Activated CD4-positive, alpha-beta memory T cell treated with anti-CD3 and anti-CD28 coated beads, Interleukin-2, amount 10 ng/mL, durations not matched to agents 7 days and 5 days (primary cell): ENCODE results near the gene DLL3. TPM values are rescaled to one million over a fixed set of nuclear protein-coding genes. Genes with fewer than 3 reads are reported as not detected.

Experiments used
- CTCF ChIA-PET: fragments of 350-600 bp; sonication (Branson Sonifier 250); formaldehyde crosslinking; loops from one replicate; lab custom pipeline; 2021; ENCODE audit warnings: antibody characterized with exemption, inconsistent platforms; lab: Charles Lee
- POLR2A ChIA-PET: fragments of 350-600 bp; sonication (Branson Sonifier 250); formaldehyde crosslinking; loops from one replicate; lab custom pipeline; 2021; ENCODE audit warnings: antibody characterized with exemption; lab: Charles Lee
- DNase-seq: peaks from one replicate; pipeline ENCODE4 v3.0.0-alpha.2; 2020
- H3K27ac Mint-ChIP-seq: one replicate; pipeline ENCODE4 v1.8.0; 2021; ENCODE audit warnings: mild to moderate bottlenecking, mixed read lengths
- H3K27me3 Mint-ChIP-seq: one replicate; pipeline ENCODE4 v1.8.0; 2021; ENCODE audit warnings: mixed read lengths
- H3K36me3 Mint-ChIP-seq: one replicate; pipeline ENCODE4 v1.8.0; 2021; ENCODE audit warnings: low read depth, mixed read lengths
- H3K4me1 Mint-ChIP-seq: one replicate; pipeline ENCODE4 v1.8.0; 2021; ENCODE audit warnings: mixed read lengths
- H3K4me3 Mint-ChIP-seq: one replicate; pipeline ENCODE4 v1.8.0; 2021; ENCODE audit warnings: mild to moderate bottlenecking, mixed read lengths
- H3K9me3 Mint-ChIP-seq: one replicate; pipeline ENCODE4 v1.8.0; 2021; ENCODE audit warnings: mixed read lengths
- total RNA-seq, 2 experiments: library from RNA; stranded (reverse); gene quantifications; one replicate each; pipeline ENCODE4 v1.2.3, GENCODE V29; 2021

DLL3 gene
- total RNA-seq, 2 experiments from 2014 or later = 0.28 to 0.30 TPM

DNA sequence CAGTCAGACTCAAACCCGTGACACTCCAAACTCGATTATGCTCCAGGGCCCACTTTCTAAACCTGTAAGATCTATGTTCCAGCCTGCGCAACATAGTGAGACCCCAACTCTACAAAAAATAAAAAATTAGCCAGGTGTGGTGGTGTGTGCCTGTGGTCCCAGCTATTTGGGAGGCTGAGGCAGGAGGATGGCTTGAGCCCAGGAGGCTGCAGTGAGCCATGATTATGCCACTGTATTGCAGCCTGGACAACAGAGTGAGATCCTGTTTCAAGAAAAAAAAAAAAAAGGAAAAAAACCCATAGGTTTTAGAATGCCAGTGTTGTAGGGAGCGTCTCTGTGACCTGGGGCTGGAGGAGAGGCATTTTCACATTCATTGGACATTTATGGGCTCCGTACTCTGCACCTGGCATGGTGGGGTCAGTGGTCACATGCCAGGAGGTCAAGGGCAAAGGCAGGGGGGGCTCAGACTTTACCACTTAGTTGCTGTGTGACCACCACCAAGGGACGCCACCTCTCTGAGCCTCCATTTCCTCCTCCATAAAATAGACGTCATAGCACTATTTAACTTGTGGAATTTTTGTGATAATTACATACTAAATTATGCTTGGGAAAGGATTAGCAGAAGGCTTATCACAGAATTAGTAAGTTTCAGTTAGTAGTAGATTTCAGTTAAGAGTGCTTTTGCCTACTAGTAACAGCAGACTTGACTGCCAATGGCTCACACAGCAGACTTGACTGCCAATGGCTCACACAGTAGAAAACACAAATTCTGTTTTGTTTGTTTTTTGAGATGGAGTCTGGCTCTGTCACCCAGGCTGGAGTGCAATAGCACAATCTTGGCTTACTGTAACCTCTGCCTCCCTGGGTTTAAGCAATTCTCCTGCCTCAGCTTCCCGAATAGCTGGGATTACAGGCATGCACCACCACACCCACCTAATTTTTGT lies 22.1 kb downstream of the DLL3 start:
- Mint-ChIP-seq H3K27ac (no peak overlapping the region), H3K9me3 (no peaks in the 10 kb centered on the region), H3K4me3 (no peak overlapping the region), H3K4me1 (peaks cover 5% of the 10 kb centered on the region), H3K27me3 (peaks cover 21% of the 10 kb centered on the region), H3K36me3 (peaks cover 4% of the 10 kb centered on the region)
- CTCF ChIA-PET = interaction anchor here (2.5 kb wide), 1 partner anchor 12 kb away, joined by 8 read pairs; the partner anchor contains the start of gene EID2B
- DNase-seq = no peak
- POLR2A ChIA-PET = no interaction called here

GRCh38 chr19:39524495-39524894 lies 25.7 kb downstream of the DLL3 start:
- Mint-ChIP-seq H3K36me3 (peaks cover 5% of the 10 kb centered on the region), H3K27ac (no peak overlapping the region), H3K27me3 (no peaks in the 10 kb centered on the region), H3K4me1 (peaks cover 4% of the 10 kb centered on the region), H3K9me3 (no peaks in the 10 kb centered on the region), H3K4me3 (no peak overlapping the region)
- ChIA-PET CTCF (interaction anchor here (2.6 kb wide), 1 partner anchor 84 kb away, joined by 10 read pairs; no protein-coding TSS in a partner anchor), POLR2A (interaction anchor here (0.6 kb wide), 1 partner anchor 79 kb away, joined by 3 read pairs; the partner anchor contains the start of gene SUPT5H)
- no peak for DNase-seq

- CTCF ChIA-PET = interaction anchor here (1.1 to 2.6 kb wide), 2 partner anchors 22 to 85 kb away, joined by 4 to 10 read pairs; no protein-coding TSS in a partner anchor
- peaks cover 5% of the 10 kb centered on the region for H3K4me1 Mint-ChIP-seq
- H3K4me3 Mint-ChIP-seq = no peak overlapping the region
- H3K9me3 Mint-ChIP-seq = no peaks in the 10 kb centered on the region
- POLR2A ChIA-PET = interaction anchor here (0.6 kb wide), 1 partner anchor 80 kb away, joined by 3 read pairs; the partner anchor contains the start of gene SUPT5H
- peaks cover 5% of the 10 kb centered on the region for H3K36me3 Mint-ChIP-seq
- H3K27me3 Mint-ChIP-seq = no peaks in the 10 kb centered on the region
- H3K27ac Mint-ChIP-seq = no peak overlapping the region
- DNase-seq = no peak
Observed at GRCh38 chr19:39525205-39525604, 26.5 kb downstream of the DLL3 start.

DNA sequence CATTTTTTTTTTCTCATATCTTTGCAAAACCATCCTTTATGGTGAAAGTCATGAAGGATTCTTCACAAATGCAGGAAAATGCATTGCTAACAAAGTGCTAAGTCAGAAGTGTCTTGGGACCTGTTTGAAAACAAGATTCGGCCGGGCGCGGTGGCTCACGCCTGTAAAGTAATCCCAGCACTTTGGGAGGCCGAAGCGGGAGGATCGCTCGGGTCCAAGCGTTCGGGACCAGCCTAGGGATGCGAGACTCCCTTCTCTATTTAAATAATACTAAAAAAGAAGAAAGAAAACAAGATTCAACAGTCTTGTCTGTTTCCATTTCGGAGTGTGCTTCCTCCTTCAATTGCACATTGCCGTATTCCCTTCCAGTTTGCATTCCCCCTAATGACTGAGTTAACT lies 33.1 kb downstream of the DLL3 start:
- H3K36me3 Mint-ChIP-seq = peaks cover 8% of the 10 kb centered on the region
- peaks cover 31% of the 10 kb centered on the region for H3K4me1 Mint-ChIP-seq
- no peaks in the 10 kb centered on the region for H3K9me3 Mint-ChIP-seq
- H3K4me3 Mint-ChIP-seq = peak overlapping the region; percentile 92
- H3K27ac Mint-ChIP-seq = peak overlapping the region; percentile 69
- POLR2A ChIA-PET = interaction anchor here (0.8 to 2.2 kb wide), 12 partner anchors 10 to 142 kb away, joined by 3 to 17 read pairs (median 4); partner anchors contain the start of genes RPS16 and SUPT5H
- CTCF ChIA-PET = interaction anchor here (0.7 to 4.6 kb wide), 14 partner anchors 10 to 197 kb away, joined by 3 to 61 read pairs (median 4); partner anchors contain the start of gene RPS16
- DNase-seq = no peak
- H3K27me3 Mint-ChIP-seq = no peaks in the 10 kb centered on the region

- ChIA-PET CTCF (interaction anchor here (0.7 to 4.6 kb wide), 20 partner anchors 10 to 412 kb away, joined by 3 to 61 read pairs (median 4); partner anchors contain the start of genes PAF1 and RPS16), POLR2A (interaction anchor here (0.8 to 2.2 kb wide), 13 partner anchors 9 to 141 kb away, joined by 3 to 17 read pairs (median 4); partner anchors contain the start of genes RPS16 and SUPT5H)
- Mint-ChIP-seq H3K27ac (peak within 1 kb of the TSS; percentile 75), H3K4me3 (peak within 1 kb of the TSS; percentile 92), H3K4me1 (peaks cover 33% of the 10 kb centered on the region), H3K9me3 (no peaks in the 10 kb centered on the region), H3K36me3 (peaks cover 9% of the 10 kb centered on the region), H3K27me3 (no peaks in the 10 kb centered on the region)
- DNase-seq = peak; percentile 96
Observed at GRCh38 chr19:39532233-39533002, 33.7 kb downstream of the DLL3 start, which contains the start of gene EID2B. EID2B (minus strand) TSS chr19:39532852; CDS start chr19:39532802, 50 bp downstream.

GRCh38 chr19:39533003-39533512 lies 34.3 kb downstream of the DLL3 start:
- Mint-ChIP-seq H3K4me1 (peaks cover 39% of the 10 kb centered on the region), H3K36me3 (peaks cover 9% of the 10 kb centered on the region), H3K9me3 (no peaks in the 10 kb centered on the region), H3K27ac (peak overlapping the region; percentile 75), H3K4me3 (peak overlapping the region; percentile 17), H3K27me3 (no peaks in the 10 kb centered on the region)
- CTCF ChIA-PET = interaction anchor here (0.7 to 4.6 kb wide), 17 partner anchors 11 to 413 kb away, joined by 3 to 61 read pairs (median 4); partner anchors contain the start of genes PAF1, RPS16 and TIMM50
- POLR2A ChIA-PET = interaction anchor here (1.0 to 2.2 kb wide), 13 partner anchors 9 to 141 kb away, joined by 3 to 17 read pairs (median 4); partner anchors contain the start of genes RPS16 and SUPT5H
- no peak for DNase-seq

DNA sequence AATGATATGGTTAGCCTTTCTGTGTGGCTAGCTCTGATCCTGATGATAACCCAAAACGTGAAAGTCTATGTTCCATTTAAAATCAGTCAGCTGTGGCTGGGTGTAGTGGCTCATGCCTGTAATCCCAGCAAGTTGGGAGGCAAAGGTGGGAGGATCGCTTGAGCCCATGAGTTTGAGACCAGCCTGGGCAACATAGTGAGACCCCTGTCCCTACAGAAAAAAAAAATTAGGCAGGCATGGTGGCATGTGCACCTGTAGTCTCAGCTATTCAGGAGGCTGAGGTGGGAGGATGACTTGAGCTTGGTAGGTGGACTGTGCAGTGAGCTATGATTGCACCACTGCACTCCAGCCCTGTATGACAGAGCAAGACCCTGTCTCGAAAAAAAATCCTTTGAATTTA lies 35.0 kb downstream of the DLL3 start:
- CTCF ChIA-PET = interaction anchor here (0.6 to 4.6 kb wide), 11 partner anchors 10 to 414 kb away, joined by 3 to 61 read pairs (median 4); partner anchors contain the start of genes PAF1, RPS16 and TIMM50
- peaks cover 8% of the 10 kb centered on the region for H3K36me3 Mint-ChIP-seq
- POLR2A ChIA-PET = interaction anchor here (0.9 to 2.2 kb wide), 5 partner anchors 15 to 136 kb away, joined by 3 to 10 read pairs (median 8); partner anchors contain the start of genes RPS16, SUPT5H and TIMM50

GRCh38 chr19:39539165-39539517 lies 40.4 kb downstream of the DLL3 start:
- H3K27ac Mint-ChIP-seq = peak overlapping the region; percentile 47

More for the DNA sequence above, 35.0 kb downstream of the DLL3 start:
- H3K27me3 Mint-ChIP-seq = no peaks in the 10 kb centered on the region
- H3K4me1 Mint-ChIP-seq = peaks cover 43% of the 10 kb centered on the region
- no peak overlapping the region for H3K4me3 Mint-ChIP-seq
- no peak overlapping the region for H3K27ac Mint-ChIP-seq
- no peaks in the 10 kb centered on the region for H3K9me3 Mint-ChIP-seq
- no peak for DNase-seq

DNA sequence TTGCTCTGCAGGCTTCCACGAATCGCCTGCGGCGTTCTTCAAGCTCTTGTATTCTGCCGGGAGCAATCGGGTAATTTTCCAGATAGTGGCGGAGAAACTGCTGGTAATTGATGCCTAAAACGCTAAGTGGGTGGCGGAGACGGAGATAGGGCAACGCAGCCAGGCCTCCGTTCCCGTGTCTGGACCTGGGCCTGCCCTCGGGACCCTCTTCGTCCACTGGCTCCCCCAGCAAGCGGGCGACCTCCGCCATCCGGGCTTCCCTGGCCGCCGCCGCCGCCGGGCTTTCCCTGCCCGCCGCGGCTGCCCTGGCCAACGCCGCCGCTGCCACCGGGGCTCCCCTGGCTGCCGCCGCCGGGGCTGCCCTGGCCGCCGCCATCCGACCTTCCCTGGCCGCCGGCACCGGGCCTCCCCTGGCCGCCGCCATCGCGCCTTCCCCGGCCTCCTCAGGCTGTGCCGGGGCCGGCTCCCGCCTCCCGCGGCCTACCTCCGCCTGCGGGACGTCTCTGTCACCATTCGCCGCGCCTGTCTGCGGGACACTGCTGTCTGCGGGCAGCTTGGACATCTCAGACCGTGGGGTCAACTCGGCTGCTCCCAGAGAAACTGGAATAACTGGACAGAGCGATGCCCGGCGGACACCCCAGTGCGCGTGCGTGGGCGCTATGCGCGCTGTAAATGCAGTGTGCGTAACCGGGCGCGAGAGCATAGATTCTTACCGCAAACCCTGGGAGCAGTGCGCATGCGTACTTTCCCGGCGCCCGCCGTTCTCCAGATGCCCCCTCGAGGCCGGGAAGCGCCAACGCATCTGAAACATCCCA lies 41.0 kb downstream of the DLL3 start, which contains the start of gene EID2:
Gene EID2, minus strand, starts transcription at position 644 of the 815 bp plus-strand sequence. Its CDS starts 82 bp downstream, at position 562.
- POLR2A ChIA-PET = interaction anchor here (0.9 to 1.7 kb wide), 8 partner anchors 58 to 148 kb away, joined by 3 to 8 read pairs (median 4); partner anchors contain the start of genes MED29, PAF1, RPS16 and SUPT5H
- H3K4me1 Mint-ChIP-seq = peaks cover 52% of the 10 kb centered on the region
- no peaks in the 10 kb centered on the region for H3K9me3 Mint-ChIP-seq
- peak within 1 kb of the TSS; percentile 94 for H3K4me3 Mint-ChIP-seq
- H3K36me3 Mint-ChIP-seq = peaks cover 11% of the 10 kb centered on the region
- CTCF ChIA-PET = interaction anchor here (0.6 to 2.3 kb wide), 8 partner anchors 12 to 253 kb away, joined by 3 to 15 read pairs (median 3); partner anchors contain the start of gene SAMD4B
- H3K27me3 Mint-ChIP-seq = no peaks in the 10 kb centered on the region
- peak within 1 kb of the TSS; percentile 89 for H3K27ac Mint-ChIP-seq
- peak; percentile 96 for DNase-seq

More at GRCh38 chr19:39539165-39539517, 40.4 kb downstream of the DLL3 start:
- no peaks in the 10 kb centered on the region for H3K9me3 Mint-ChIP-seq
- CTCF ChIA-PET = interaction anchor here (0.6 to 2.3 kb wide), 7 partner anchors 12 to 253 kb away, joined by 3 to 15 read pairs (median 3); partner anchors contain the start of gene SAMD4B
- H3K27me3 Mint-ChIP-seq = no peaks in the 10 kb centered on the region
- H3K4me3 Mint-ChIP-seq = peak overlapping the region; percentile 85
- peaks cover 11% of the 10 kb centered on the region for H3K36me3 Mint-ChIP-seq
- POLR2A ChIA-PET = interaction anchor here (0.6 to 1.7 kb wide), 9 partner anchors 57 to 148 kb away, joined by 3 to 8 read pairs (median 4); partner anchors contain the start of genes MED29, PAF1, RPS16 and SUPT5H
- peaks cover 46% of the 10 kb centered on the region for H3K4me1 Mint-ChIP-seq
- DNase-seq = no peak

DNA sequence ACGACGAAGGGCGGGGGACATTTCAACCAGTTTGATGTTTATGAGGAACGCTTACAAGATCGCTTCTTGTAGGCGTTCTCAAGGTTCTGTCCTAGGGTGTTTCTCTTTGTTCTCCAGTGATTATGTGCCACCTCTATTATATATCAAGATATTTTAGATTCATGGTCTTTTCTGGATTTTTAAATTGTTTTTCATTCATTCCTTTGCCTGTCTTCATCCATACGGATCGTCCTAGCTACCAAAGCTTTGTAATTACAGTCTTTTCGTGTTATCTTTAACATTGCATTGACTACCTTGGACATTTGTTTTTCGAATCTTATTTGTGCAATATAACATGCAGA lies 41.6 kb downstream of the DLL3 start:
- Mint-ChIP-seq H3K27me3 (no peaks in the 10 kb centered on the region), H3K9me3 (no peaks in the 10 kb centered on the region), H3K4me3 (peak overlapping the region; percentile 94), H3K27ac (peak overlapping the region; percentile 89), H3K36me3 (peaks cover 11% of the 10 kb centered on the region), H3K4me1 (peaks cover 56% of the 10 kb centered on the region)
- DNase-seq = no peak
- POLR2A ChIA-PET = interaction anchor here (1.2 to 1.7 kb wide), 3 partner anchors 97 to 149 kb away, joined by 4 read pairs; partner anchors contain the start of genes MED29, PAF1 and RPS16
- CTCF ChIA-PET = interaction anchor here (0.6 to 2.3 kb wide), 6 partner anchors 100 to 251 kb away, joined by 3 to 15 read pairs (median 4); partner anchors contain the start of gene SAMD4B
